ENCODE measurements around the gene PAX3. TPM values are rescaled to one million over a fixed set of nuclear protein-coding genes. Genes with fewer than 3 reads are reported as not detected.

PAX3 gene
- total RNA-seq, 1 experiment from 2014 or later, result not detected

DNA sequence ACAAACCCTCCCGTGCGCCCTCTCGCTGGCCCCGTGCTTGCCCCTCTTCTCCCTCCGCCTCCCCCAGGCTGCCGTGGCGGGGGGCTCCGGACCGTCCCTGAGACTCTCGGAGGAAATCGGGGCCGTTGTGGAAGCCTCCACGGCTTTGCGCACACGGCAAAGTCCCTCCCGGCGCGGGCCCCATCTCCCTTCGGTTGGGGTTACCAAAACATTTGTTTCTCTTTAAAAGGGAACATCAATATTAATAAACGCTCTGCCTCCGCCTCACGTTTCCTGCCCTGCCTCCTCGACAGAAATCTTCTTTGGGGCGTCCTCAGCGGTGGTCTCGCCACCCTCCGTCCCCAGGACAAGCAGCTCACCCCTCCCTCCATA is 3.8 kb downstream of the PAX3 start:
- peaks cover 70% of the 10 kb centered on the region for H3K4me1 Mint-ChIP-seq

DNA sequence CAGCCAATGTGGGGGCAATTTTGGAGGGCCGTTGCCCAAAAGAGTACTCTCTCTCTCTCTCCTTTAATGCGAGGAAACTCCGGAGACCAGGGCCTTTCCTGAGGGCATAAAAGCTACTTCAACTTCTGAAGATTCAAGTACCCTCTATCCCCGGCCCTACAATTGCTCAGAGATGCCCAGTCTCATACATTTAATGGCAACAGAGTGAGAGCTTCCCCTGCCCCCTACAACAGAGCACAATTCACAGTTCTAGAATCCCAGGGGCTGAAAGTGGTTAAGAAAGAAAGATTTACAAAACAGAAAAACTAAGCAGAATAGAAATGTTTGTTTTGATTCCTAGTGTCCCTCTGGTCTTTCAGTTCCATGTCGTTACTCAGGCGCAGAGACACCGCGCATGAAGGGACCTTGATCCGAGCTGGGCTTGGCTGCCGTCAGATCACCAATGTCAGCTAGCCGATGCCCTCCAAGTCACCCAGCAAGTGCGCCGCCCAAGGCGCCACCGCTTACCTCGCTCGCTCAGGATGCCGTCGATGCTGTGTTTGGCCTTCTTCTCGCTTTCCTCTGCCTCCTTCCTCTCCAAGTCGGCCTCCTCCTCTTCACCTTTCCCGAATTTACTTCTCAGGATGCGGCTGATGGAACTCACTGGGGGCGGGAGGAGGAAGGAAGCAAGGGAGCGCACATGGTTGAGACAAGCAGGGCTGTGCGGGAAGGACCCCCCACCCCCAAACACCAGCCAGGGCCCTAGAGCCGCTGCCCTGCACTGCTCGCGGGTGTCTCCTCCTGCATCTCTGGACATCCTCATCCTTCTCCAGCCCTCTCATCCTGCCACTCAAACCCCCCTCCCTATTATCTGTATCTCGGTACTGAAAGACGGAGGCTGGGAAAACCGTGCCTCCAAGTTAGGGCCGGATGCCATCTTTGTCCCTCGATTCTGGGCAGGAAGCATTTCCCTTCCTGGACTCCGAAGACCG is 4.9 kb downstream of the PAX3 start:
- H3K27ac Mint-ChIP-seq, result no peak overlapping the region
- ChIA-PET CTCF (interaction anchor here (2.4 kb wide), 1 partner anchor 241 kb away, joined by 8 read pairs; no protein-coding TSS in a partner anchor), POLR2A (interaction anchor here (1.2 kb wide), 1 partner anchor 11 kb away, joined by 3 read pairs; no protein-coding TSS in a partner anchor)

More for the DNA sequence above, 3.8 kb downstream of the PAX3 start:
- Mint-ChIP-seq H3K4me3 (peak overlapping the region; percentile 61), H3K36me3 (0 out of 2 replicates have a peak, but pooled peaks cover 7% of the 10 kb centered on the region), H3K27me3 (ENCODE audit: low read depth) (peaks cover 99% of the 10 kb centered on the region), H3K9me3 (no peaks in the 10 kb centered on the region), H3K27ac (no peak overlapping the region)
- ATAC-seq, result no peak
- TF ChIP-seq, protein P1, sequence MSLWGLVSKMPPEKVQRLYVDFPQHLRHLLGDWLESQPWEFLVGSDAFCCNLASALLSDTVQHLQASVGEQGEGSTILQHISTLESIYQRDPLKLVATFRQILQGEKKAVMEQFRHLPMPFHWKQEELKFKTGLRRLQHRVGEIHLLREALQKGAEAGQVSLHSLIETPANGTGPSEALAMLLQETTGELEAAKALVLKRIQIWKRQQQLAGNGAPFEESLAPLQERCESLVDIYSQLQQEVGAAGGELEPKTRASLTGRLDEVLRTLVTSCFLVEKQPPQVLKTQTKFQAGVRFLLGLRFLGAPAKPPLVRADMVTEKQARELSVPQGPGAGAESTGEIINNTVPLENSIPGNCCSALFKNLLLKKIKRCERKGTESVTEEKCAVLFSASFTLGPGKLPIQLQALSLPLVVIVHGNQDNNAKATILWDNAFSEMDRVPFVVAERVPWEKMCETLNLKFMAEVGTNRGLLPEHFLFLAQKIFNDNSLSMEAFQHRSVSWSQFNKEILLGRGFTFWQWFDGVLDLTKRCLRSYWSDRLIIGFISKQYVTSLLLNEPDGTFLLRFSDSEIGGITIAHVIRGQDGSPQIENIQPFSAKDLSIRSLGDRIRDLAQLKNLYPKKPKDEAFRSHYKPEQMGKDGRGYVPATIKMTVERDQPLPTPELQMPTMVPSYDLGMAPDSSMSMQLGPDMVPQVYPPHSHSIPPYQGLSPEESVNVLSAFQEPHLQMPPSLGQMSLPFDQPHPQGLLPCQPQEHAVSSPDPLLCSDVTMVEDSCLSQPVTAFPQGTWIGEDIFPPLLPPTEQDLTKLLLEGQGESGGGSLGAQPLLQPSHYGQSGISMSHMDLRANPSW (CRISPR knock-in tag; conservative IDR thresholded peaks at IDR 0.05; ENCODE audit: low read depth), result no peak
- no peak for TF ChIP-seq NFYB (CRISPR knock-in tag; conservative IDR thresholded peaks at IDR 0.05; ENCODE audit: low read depth)
- no peak for TF ChIP-seq PRRX2 (CRISPR knock-in tag; IDR thresholded peaks at IDR 0.05)
- no peak for TF ChIP-seq RORB (CRISPR knock-in tag; IDR thresholded peaks at IDR 0.05)
- TF ChIP-seq SP1 (CRISPR knock-in tag; conservative IDR thresholded peaks at IDR 0.05), result no peak
- no peak for TF ChIP-seq ZNF317 (CRISPR knock-in tag; IDR thresholded peaks at IDR 0.05; ENCODE audit: borderline replicate concordance, low read depth)
- TF ChIP-seq, protein P2, sequence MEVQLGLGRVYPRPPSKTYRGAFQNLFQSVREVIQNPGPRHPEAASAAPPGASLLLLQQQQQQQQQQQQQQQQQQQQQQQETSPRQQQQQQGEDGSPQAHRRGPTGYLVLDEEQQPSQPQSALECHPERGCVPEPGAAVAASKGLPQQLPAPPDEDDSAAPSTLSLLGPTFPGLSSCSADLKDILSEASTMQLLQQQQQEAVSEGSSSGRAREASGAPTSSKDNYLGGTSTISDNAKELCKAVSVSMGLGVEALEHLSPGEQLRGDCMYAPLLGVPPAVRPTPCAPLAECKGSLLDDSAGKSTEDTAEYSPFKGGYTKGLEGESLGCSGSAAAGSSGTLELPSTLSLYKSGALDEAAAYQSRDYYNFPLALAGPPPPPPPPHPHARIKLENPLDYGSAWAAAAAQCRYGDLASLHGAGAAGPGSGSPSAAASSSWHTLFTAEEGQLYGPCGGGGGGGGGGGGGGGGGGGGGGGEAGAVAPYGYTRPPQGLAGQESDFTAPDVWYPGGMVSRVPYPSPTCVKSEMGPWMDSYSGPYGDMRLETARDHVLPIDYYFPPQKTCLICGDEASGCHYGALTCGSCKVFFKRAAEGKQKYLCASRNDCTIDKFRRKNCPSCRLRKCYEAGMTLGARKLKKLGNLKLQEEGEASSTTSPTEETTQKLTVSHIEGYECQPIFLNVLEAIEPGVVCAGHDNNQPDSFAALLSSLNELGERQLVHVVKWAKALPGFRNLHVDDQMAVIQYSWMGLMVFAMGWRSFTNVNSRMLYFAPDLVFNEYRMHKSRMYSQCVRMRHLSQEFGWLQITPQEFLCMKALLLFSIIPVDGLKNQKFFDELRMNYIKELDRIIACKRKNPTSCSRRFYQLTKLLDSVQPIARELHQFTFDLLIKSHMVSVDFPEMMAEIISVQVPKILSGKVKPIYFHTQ (CRISPR knock-in tag; IDR thresholded peaks at IDR 0.05), result no peak
- no peak for TF ChIP-seq NR3C1 (CRISPR knock-in tag; conservative IDR thresholded peaks at IDR 0.05; ENCODE audit: low read depth)
- DNase-seq (ENCODE audit: low spot score), result no peak
- POLR2A ChIA-PET, result no interaction called here
- CTCF ChIA-PET, result interaction anchor here (0.8 kb wide), 1 partner anchor 23 kb away, joined by 3 read pairs; no protein-coding TSS in a partner anchor

DNA sequence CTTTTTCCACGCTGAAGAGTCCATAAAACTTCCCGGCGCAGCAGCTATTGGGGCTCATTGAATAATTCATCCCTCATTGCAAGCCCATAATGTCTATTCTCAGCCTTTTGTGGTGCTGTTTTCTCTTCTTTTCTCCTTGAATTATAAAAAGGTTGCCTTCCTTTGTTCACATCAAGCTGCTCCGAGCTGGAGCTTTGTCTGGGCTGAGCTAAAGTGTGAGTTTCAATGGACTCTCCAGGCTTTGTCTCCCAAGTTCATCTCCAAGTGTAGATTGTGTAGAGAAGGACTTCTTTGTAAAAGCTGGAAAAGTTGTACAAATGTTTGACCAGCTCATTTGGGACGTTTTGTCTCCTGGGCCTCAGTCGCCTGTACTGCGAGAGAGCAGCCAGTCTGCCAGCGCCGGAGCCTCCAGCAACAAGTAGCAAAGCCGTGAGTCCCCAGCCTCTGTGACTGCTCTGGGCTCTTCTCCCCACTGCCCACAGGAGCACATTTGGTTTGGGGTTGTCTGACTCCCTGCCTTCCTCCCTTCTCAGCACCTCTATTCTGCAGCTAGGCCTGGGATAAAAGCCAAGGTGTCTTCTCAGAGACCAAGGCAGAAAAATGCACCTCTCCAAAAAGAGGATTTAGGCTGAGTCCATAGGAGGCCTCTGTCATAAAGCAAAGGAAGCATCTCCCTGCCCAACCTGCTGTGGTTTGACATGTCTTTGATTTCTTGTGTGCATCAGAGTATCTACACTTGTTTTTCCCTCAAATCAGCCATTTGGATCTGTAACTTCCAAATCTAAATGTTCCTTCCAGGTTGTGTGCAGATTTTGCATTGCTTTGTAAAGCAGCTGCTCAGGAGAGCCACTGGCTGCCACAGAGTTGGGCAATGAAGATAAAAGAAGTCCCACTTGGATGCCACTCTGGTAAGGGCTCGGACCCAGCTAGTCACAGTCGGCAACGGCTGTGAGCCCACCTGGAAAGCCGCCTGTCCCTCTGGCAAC is 6.4 kb downstream of the PAX3 start:
- Mint-ChIP-seq H3K36me3 (0 out of 2 replicates have a peak, but pooled peaks cover 7% of the 10 kb centered on the region), H3K4me1 (peaks cover 68% of the 10 kb centered on the region), H3K27me3 (ENCODE audit: low read depth) (peaks cover 99% of the 10 kb centered on the region), H3K4me3 (no peak overlapping the region; the same call in 1 of the 2 replicates), H3K27ac (no peak overlapping the region), H3K9me3 (no peaks in the 10 kb centered on the region)
- ChIA-PET CTCF (interaction anchor here (1.2 to 2.6 kb wide), 7 partner anchors 9 to 267 kb away, joined by 3 to 13 read pairs (median 8); no protein-coding TSS in a partner anchor), POLR2A (interaction anchor here (0.6 kb wide), 1 partner anchor 187 kb away, joined by 4 read pairs; no protein-coding TSS in a partner anchor)
- DNase-seq (ENCODE audit: low spot score) (no peak), ATAC-seq (no peak)
- TF ChIP-seq SMAD4 (CRISPR knock-in tag; IDR thresholded peaks at IDR 0.05), result no peak
- TF ChIP-seq, protein P3, sequence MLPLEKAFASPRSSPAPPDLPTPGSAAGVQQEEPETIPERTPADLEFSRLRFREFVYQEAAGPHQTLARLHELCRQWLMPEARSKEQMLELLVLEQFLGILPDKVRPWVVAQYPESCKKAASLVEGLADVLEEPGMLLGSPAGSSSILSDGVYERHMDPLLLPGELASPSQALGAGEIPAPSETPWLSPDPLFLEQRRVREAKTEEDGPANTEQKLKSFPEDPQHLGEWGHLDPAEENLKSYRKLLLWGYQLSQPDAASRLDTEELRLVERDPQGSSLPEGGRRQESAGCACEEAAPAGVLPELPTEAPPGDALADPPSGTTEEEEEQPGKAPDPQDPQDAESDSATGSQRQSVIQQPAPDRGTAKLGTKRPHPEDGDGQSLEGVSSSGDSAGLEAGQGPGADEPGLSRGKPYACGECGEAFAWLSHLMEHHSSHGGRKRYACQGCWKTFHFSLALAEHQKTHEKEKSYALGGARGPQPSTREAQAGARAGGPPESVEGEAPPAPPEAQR (CRISPR knock-in tag; IDR thresholded peaks at IDR 0.05), result no peak
- TF ChIP-seq, protein P4, sequence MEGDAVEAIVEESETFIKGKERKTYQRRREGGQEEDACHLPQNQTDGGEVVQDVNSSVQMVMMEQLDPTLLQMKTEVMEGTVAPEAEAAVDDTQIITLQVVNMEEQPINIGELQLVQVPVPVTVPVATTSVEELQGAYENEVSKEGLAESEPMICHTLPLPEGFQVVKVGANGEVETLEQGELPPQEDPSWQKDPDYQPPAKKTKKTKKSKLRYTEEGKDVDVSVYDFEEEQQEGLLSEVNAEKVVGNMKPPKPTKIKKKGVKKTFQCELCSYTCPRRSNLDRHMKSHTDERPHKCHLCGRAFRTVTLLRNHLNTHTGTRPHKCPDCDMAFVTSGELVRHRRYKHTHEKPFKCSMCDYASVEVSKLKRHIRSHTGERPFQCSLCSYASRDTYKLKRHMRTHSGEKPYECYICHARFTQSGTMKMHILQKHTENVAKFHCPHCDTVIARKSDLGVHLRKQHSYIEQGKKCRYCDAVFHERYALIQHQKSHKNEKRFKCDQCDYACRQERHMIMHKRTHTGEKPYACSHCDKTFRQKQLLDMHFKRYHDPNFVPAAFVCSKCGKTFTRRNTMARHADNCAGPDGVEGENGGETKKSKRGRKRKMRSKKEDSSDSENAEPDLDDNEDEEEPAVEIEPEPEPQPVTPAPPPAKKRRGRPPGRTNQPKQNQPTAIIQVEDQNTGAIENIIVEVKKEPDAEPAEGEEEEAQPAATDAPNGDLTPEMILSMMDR (IDR thresholded peaks at IDR 0.05), result no peak
- no peak for TF ChIP-seq ZNF396 (CRISPR knock-in tag; IDR thresholded peaks at IDR 0.05; ENCODE audit: borderline replicate concordance)
- no peak for TF ChIP-seq ELF4 (CRISPR knock-in tag; IDR thresholded peaks at IDR 0.05; ENCODE audit: low read depth)
- no peak for TF ChIP-seq ESRRA (CRISPR knock-in tag; IDR thresholded peaks at IDR 0.05; ENCODE audit: borderline replicate concordance)
- TF ChIP-seq, protein P5, sequence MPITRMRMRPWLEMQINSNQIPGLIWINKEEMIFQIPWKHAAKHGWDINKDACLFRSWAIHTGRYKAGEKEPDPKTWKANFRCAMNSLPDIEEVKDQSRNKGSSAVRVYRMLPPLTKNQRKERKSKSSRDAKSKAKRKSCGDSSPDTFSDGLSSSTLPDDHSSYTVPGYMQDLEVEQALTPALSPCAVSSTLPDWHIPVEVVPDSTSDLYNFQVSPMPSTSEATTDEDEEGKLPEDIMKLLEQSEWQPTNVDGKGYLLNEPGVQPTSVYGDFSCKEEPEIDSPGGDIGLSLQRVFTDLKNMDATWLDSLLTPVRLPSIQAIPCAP (CRISPR knock-in tag; IDR thresholded peaks at IDR 0.05), result no peak

More for the DNA sequence above, 4.9 kb downstream of the PAX3 start:
- peaks cover 99% of the 10 kb centered on the region for H3K27me3 Mint-ChIP-seq (ENCODE audit: low read depth)
- H3K9me3 Mint-ChIP-seq, result no peaks in the 10 kb centered on the region
- peaks cover 70% of the 10 kb centered on the region for H3K4me1 Mint-ChIP-seq
- no peak for ATAC-seq
- 0 out of 2 replicates have a peak, but pooled peaks cover 7% of the 10 kb centered on the region for H3K36me3 Mint-ChIP-seq
- TF ChIP-seq ZNF396 (CRISPR knock-in tag; IDR thresholded peaks at IDR 0.05; ENCODE audit: borderline replicate concordance) (no peak), ZNF219 (CRISPR knock-in tag; IDR thresholded peaks at IDR 0.05; ENCODE audit: borderline replicate concordance) (no peak), ZNF423 (CRISPR knock-in tag; IDR thresholded peaks at IDR 0.05) (no peak), NR2C2 (CRISPR knock-in tag; IDR thresholded peaks at IDR 0.05) (no peak), ZNF416 (CRISPR knock-in tag; IDR thresholded peaks at IDR 0.05) (no peak), ZNF263 (CRISPR knock-in tag; IDR thresholded peaks at IDR 0.05; ENCODE audit: low read depth) (no peak)
- DNase-seq (ENCODE audit: low spot score), result no peak
- H3K4me3 Mint-ChIP-seq, result peak overlapping the region; percentile 51

Data from WTC11 (cell line).